MG63 (cell line): ENCODE results near the gene NUP133. TPM values are rescaled to one million over a fixed set of nuclear protein-coding genes. Genes with fewer than 3 reads are reported as not detected.
"Not testable (repeated sequence)": the region's sequence is repeated elsewhere in the genome, so short reads cannot be mapped to it uniquely, and the experiment has no call there.

Source experiments
- DNase-seq: peaks from one replicate; pipeline ENCODE4 v3.0.0-alpha.2; 2020
- H3K27me3 ChIP-seq: fragments of 250-450 bp; sonication (Bioruptor Pico); 2 replicates; pipeline ENCODE4 v1.5.1; 2020; ENCODE audit warnings: mild to moderate bottlenecking, moderate library complexity
- H3K36me3 ChIP-seq: fragments of 250-450 bp; sonication (Bioruptor Pico); 2 replicates; pipeline ENCODE4 v1.5.1; 2020; ENCODE audit warnings: mild to moderate bottlenecking, moderate library complexity
- H3K4me3 ChIP-seq: fragments of 250-450 bp; sonication (Bioruptor Pico); 2 replicates; pipeline ENCODE4 v1.5.1; 2020; ENCODE audit warnings: mild to moderate bottlenecking, moderate library complexity
- H3K9me3 ChIP-seq: fragments of 250-450 bp; sonication (Bioruptor Pico); 2 replicates; pipeline ENCODE4 v1.5.1; 2020; ENCODE audit warnings: mild to moderate bottlenecking, moderate library complexity
- total RNA-seq: library from RNA; depleted of rRNA; stranded (reverse); fragments of >200 nt; shearing (Covaris generic); gene quantifications from 2 replicates; pipeline ENCODE4 v1.2.3, GENCODE V29; 2014; ENCODE audit warnings: low replicate concordance

NUP133 gene
- total RNA-seq, 1 experiment from 2014 or later = 28.1 TPM

GRCh38 chr1:229523052-229523451, 14.9 kb upstream of the NUP133 start:
- no peaks in the 10 kb centered on the region for H3K9me3 ChIP-seq
- no peaks in the 10 kb centered on the region for H3K27me3 ChIP-seq
- DNase-seq = no peak
- no peak overlapping the region for H3K4me3 ChIP-seq
- H3K36me3 ChIP-seq = peaks cover 46% of the 10 kb centered on the region

- no peaks in the 10 kb centered on the region for H3K9me3 ChIP-seq
- H3K4me3 ChIP-seq = no peak overlapping the region
- no peaks in the 10 kb centered on the region for H3K27me3 ChIP-seq
- DNase-seq = peak; percentile 52
- H3K36me3 ChIP-seq = peaks cover 7% of the 10 kb centered on the region; the same call in 1 of the 2 replicates
Observed at GRCh38 chr1:229514578-229515275, 6.6 kb upstream of the NUP133 start.

DNA sequence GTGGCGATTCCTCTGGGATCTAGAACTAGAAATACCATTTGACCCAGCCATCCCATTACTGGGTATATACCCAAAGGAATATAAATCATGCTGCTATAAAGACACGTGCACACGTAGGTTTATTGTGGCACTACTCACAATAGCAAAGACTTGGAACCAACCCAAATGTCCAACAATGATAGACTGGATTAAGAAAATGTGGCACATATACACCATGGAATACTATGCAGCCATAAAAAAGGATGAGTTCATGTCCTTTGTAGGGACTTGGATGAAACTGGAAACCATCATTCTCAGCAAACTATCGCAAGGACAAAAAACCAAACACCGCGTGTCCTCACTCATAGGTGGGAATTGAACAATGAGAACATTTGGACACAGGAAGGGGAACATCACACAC, 3.5 kb upstream of the NUP133 start:
- not testable (repeated sequence) for H3K27me3 ChIP-seq, H3K4me3 ChIP-seq, H3K36me3 ChIP-seq, DNase-seq, H3K9me3 ChIP-seq

DNA sequence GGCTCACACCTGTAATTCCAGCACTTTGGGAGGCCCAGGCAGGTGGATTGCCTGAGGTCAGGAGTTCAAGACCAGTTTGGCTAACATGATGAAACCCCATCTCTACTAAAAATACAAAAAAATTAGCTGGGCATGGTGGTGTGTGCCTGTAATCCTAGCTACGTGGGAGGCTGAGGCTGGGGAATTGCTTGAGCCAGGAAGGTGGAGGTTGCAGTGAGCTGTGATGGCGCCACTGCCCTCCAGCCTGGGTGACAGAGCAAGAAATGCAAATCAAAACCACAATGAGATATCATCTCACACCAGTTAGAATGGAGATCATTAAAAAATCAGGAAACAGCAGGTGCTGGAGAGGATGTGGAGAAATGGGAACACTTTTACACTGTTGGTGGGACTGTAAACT, 3.1 kb upstream of the NUP133 start:
- not testable (repeated sequence) for H3K36me3 ChIP-seq, H3K27me3 ChIP-seq, DNase-seq, H3K4me3 ChIP-seq, H3K9me3 ChIP-seq

DNA sequence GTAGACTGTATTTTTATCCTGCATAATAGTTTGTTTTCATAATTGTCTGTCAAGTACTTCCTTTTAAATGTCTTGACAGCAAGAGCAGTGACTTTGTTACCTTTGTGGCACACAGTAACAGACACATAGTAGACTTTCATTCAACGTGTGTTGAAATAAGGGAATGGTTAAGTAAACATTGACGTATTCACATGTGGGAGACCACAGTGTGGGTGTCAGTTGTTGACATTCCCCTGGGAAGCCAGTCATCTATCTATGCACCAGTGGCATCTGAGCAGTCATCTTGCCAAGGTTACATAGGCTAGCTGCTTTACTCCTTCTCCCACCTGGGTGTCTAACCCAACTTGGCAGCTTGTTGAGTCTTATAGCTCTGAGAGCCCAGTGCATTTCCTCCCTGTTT, 1.4 kb upstream of the NUP133 start:
- H3K9me3 ChIP-seq = no peaks in the 10 kb centered on the region
- H3K36me3 ChIP-seq = peaks cover 5% of the 10 kb centered on the region
- no peak for DNase-seq
- H3K4me3 ChIP-seq = no peak overlapping the region
- H3K27me3 ChIP-seq = no peaks in the 10 kb centered on the region

DNA sequence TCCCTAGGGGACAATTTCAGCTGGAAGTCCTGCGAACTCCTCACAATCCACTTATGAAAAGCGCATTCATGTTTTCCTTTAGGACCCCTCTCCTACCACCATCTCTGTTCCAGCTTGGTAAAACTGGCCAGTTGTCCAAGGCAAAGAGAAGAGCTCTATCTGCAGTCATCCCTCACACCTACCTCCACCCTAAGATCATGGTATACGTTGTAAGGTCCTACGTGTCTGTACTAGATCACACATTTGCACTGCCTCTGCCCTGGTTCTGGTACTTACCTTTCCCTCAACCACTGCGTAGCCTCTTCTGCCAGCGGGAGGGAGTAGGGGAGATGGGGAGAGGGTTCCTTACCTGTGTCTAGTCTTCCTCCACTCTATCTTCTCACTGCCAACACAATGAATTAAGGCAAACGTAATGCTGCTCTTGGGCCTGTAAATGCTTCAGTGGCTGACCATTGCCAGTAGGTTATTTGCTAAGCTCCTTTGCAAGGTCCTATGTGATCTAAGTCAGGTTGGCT, 739 bp upstream of the NUP133 start:
- Histone ChIP-seq H3K9me3 (no peaks in the 10 kb centered on the region), H3K4me3 (peak overlapping the region; percentile 97), H3K36me3 (peaks cover 8% of the 10 kb centered on the region), H3K27me3 (no peaks in the 10 kb centered on the region)
- DNase-seq = no peak

GRCh38 chr1:229507502-229507901, 639 bp downstream of the NUP133 start:
- Histone ChIP-seq H3K9me3 (no peaks in the 10 kb centered on the region), H3K4me3 (peak overlapping the region; percentile 97), H3K27me3 (no peaks in the 10 kb centered on the region), H3K36me3 (peaks cover 8% of the 10 kb centered on the region)
- DNase-seq = no peak

- Histone ChIP-seq H3K27me3 (no peaks in the 10 kb centered on the region), H3K36me3 (peaks cover 12% of the 10 kb centered on the region), H3K4me3 (peak overlapping the region; percentile 97), H3K9me3 (no peaks in the 10 kb centered on the region)
- DNase-seq = no peak
Observed at GRCh38 chr1:229506633-229507032, 1.5 kb downstream of the NUP133 start.

- H3K36me3 ChIP-seq = peaks cover 66% of the 10 kb centered on the region
- H3K9me3 ChIP-seq = no peaks in the 10 kb centered on the region
Observed at GRCh38 chr1:229495782-229496181, 12.4 kb downstream of the NUP133 start.

GRCh38 chr1:229487181-229487580, 21.0 kb downstream of the NUP133 start:
- no peak for DNase-seq

More at GRCh38 chr1:229495782-229496181, 12.4 kb downstream of the NUP133 start:
- Histone ChIP-seq H3K27me3 (no peaks in the 10 kb centered on the region), H3K4me3 (no peak overlapping the region)
- no peak for DNase-seq

DNA sequence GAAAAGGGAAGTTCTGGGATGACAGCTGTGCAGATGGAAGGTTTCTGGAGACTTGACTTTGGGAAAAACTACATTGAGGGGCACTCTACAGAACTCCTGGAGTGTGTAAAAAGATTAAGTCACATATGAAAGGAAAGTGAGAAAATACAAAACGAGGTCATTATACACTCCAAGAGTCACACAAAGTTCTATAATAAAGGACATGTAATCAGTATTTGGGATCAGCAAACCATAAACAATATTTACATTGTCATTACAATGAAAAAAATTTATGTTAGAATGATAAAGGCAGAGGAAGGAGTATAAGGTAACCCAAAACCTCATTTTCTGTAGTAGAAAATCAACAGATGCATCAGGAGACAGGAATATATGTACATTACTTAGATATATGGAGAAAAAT, 22.8 kb downstream of the NUP133 start:
- Histone ChIP-seq H3K9me3 (no peaks in the 10 kb centered on the region), H3K36me3 (peaks cover 66% of the 10 kb centered on the region), H3K4me3 (no peak overlapping the region), H3K27me3 (no peaks in the 10 kb centered on the region)
- no peak for DNase-seq

More at GRCh38 chr1:229487181-229487580, 21.0 kb downstream of the NUP133 start:
- Histone ChIP-seq H3K36me3 (peaks cover 62% of the 10 kb centered on the region), H3K9me3 (no peaks in the 10 kb centered on the region), H3K27me3 (no peaks in the 10 kb centered on the region), H3K4me3 (no peak overlapping the region)

GRCh38 chr1:229482511-229482910, 25.6 kb downstream of the NUP133 start:
- DNase-seq = no peak
- H3K36me3 ChIP-seq = peaks cover 70% of the 10 kb centered on the region

DNA sequence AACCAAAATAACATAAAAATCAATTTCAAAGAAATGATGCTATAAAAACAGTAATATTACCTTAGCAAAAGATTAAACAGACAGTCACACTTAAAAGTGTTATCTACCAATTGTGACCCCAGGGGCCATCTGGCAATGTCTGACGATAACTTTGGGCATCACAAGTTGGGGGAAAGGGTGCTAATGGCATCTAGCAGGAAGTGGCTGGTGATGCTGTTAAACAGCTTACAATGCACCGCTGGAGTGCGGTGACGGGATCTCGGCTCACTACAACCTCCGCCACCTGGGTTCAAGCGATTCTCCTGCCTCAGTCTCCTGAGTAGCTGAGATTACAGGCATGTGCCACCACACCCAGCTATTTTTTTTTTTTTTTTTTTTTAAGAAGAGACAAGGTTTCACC, 27.6 kb downstream of the NUP133 start:
- H3K27me3 ChIP-seq = no peaks in the 10 kb centered on the region
- DNase-seq = no peak
- H3K4me3 ChIP-seq = no peak overlapping the region
- H3K36me3 ChIP-seq = peaks cover 70% of the 10 kb centered on the region
- no peaks in the 10 kb centered on the region for H3K9me3 ChIP-seq

More at GRCh38 chr1:229482511-229482910, 25.6 kb downstream of the NUP133 start:
- H3K9me3 ChIP-seq = no peaks in the 10 kb centered on the region
- H3K4me3 ChIP-seq = no peak overlapping the region
- no peaks in the 10 kb centered on the region for H3K27me3 ChIP-seq

- Histone ChIP-seq H3K4me3 (no peak overlapping the region), H3K27me3 (no peaks in the 10 kb centered on the region), H3K36me3 (peaks cover 70% of the 10 kb centered on the region), H3K9me3 (no peaks in the 10 kb centered on the region)
- DNase-seq = no peak
Observed at GRCh38 chr1:229479660-229480399, 28.3 kb downstream of the NUP133 start.

GRCh38 chr1:229478852-229479251, 29.3 kb downstream of the NUP133 start:
- H3K27me3 ChIP-seq = no peaks in the 10 kb centered on the region
- H3K9me3 ChIP-seq = no peaks in the 10 kb centered on the region
- DNase-seq = no peak
- H3K4me3 ChIP-seq = no peak overlapping the region
- peaks cover 70% of the 10 kb centered on the region for H3K36me3 ChIP-seq

DNA sequence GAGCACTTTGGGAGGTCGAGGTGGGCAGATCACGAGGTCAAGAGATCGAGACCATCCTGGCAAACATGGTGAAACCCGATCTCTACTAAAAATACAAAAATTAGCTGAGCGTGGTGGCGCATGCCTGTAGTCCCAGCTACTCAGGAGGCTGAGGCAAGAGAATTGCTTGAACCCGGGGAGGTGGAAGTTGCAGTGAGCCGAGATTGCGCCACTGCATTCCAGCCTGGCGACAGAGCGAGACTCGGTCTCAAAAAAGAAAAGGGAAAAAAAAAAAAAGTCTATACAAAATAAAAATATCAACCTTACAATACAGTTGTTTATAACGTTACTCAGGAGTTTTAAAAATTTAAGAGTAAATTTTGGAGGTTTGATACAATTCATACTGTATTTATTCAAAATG, 32.3 kb downstream of the NUP133 start:
- H3K36me3 ChIP-seq = peaks cover 59% of the 10 kb centered on the region
- not testable (repeated sequence) for DNase-seq, H3K9me3 ChIP-seq, H3K27me3 ChIP-seq, H3K4me3 ChIP-seq

DNA sequence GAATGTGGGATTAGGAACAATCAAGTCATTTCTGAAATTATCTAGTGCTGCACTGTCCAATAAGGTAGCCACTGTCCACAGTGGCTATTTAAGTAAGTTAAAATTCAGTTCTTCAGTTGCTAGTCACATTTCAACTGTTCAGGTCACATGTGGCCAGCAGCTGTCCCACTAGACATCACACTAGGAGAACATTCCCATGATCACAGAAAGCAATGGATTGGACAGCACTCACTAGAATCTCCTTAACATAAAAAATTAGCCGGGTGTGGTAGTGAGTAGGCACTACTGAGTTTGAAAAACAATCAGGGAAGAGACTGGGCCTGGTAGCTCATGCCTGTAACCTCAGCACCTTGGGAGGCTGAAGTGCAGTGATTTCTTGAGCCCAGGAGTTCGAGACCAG, 33.6 kb downstream of the NUP133 start:
- DNase-seq = no peak
- no peaks in the 10 kb centered on the region for H3K27me3 ChIP-seq
- H3K36me3 ChIP-seq = peaks cover 58% of the 10 kb centered on the region
- H3K9me3 ChIP-seq = no peaks in the 10 kb centered on the region
- no peak overlapping the region for H3K4me3 ChIP-seq

DNA sequence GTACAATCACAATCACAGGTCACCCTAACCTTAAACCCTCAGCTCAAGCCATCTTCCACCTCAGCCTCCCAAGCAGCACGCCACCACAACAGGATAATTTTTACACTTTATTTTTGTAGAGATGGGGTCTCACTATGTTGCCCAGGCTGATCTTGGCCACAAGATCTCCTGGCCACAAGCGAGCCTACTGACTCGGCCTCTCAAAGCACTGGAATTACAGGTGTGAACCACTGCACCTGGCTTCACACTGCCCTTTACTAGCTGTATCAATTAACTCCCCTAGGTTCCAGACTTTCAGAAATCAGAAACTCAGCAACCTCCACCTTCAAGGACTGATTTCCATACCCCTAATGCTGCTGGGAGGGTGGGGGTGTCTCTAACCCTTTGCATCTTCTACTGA, 37.0 kb downstream of the NUP133 start:
- H3K36me3 ChIP-seq = peaks cover 57% of the 10 kb centered on the region
- no peak overlapping the region for H3K4me3 ChIP-seq
- no peaks in the 10 kb centered on the region for H3K9me3 ChIP-seq
- DNase-seq = no peak
- no peaks in the 10 kb centered on the region for H3K27me3 ChIP-seq
